Measurements from ENCODE around the gene DHRS11. TPM values are rescaled to one million over a fixed set of nuclear protein-coding genes. Genes with fewer than 3 reads are reported as not detected.

DHRS11 gene
- polyA plus RNA-seq, 1 donor from 2014 or later: 18.6 TPM

DNA sequence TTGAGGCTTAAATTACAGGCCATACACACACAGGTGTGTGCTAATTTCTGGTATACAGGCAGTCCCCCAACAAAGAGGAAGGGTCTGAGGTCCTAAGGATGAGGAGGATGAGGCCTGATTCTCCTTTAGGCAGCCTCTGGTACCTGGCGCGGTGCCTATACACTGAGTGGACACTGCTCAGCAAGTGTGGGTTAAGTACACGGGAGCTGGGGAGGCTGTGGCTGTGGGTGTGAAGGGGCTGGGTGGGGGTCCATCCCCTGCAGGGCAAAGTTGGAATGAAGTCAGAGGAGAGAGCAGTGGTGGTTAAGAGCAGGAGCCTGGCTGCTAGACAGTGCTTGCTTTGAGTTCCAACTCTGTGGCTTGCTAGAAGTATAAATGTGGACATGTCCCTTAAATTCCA lies 20.6 kb downstream of the DHRS11 start:
- Histone ChIP-seq H4K20me1 (ENCODE audit: insufficient read depth) (no peaks in the 10 kb centered on the region), H3K27me3 (ENCODE audit: insufficient read depth, low read depth, low read length) (no peaks in the 10 kb centered on the region), H3K4me3 (ENCODE audit: low read length) (no peak overlapping the region), H2AFZ (ENCODE audit: low read depth, low read length) (no peak overlapping the region), H3K4me2 (ENCODE audit: low read length) (no peak overlapping the region), H3K79me2 (replicated peaks; ENCODE audit: insufficient read depth, low read length) (no peaks in the 10 kb centered on the region), H3K27ac (ENCODE audit: low read length) (no peak overlapping the region), H3K36me3 (ENCODE audit: insufficient read depth, low read length) (no peaks in the 10 kb centered on the region), H3K9me3 (ENCODE audit: low read length) (no peaks in the 10 kb centered on the region), H3K9ac (ENCODE audit: low read length) (no peak overlapping the region), H3K9me2 (ENCODE audit: insufficient read depth, low read length) (no peaks in the 10 kb centered on the region), H3F3A (ENCODE audit: insufficient read depth, low read length, poor library complexity, severe bottlenecking) (no peaks in the 10 kb centered on the region)
- TF ChIP-seq REST (IDR thresholded peaks at IDR 0.05; ENCODE audit: borderline replicate concordance): no peak
- no peak for TF ChIP-seq TAF1 (IDR thresholded peaks at IDR 0.05; ENCODE audit: low read depth)
- TF ChIP-seq POLR2AphosphoS5 (IDR thresholded peaks at IDR 0.05): no peak
- TF ChIP-seq MXI1 (conservative IDR thresholded peaks at IDR 0.05; ENCODE audit: poor library complexity, severe bottlenecking): no peak
- TF ChIP-seq EP300 (conservative IDR thresholded peaks at IDR 0.05; ENCODE audit: poor library complexity, severe bottlenecking): no peak
- TF ChIP-seq SMC3 (conservative IDR thresholded peaks at IDR 0.05; ENCODE audit: poor library complexity): no peak
- no peak for TF ChIP-seq EZH2 (IDR thresholded peaks at IDR 0.05; ENCODE audit: borderline replicate concordance, insufficient read depth, low read length, poor library complexity, severe bottlenecking)
- no peak for TF ChIP-seq RAD21 (conservative IDR thresholded peaks at IDR 0.05)
- TF ChIP-seq, protein P1, sequence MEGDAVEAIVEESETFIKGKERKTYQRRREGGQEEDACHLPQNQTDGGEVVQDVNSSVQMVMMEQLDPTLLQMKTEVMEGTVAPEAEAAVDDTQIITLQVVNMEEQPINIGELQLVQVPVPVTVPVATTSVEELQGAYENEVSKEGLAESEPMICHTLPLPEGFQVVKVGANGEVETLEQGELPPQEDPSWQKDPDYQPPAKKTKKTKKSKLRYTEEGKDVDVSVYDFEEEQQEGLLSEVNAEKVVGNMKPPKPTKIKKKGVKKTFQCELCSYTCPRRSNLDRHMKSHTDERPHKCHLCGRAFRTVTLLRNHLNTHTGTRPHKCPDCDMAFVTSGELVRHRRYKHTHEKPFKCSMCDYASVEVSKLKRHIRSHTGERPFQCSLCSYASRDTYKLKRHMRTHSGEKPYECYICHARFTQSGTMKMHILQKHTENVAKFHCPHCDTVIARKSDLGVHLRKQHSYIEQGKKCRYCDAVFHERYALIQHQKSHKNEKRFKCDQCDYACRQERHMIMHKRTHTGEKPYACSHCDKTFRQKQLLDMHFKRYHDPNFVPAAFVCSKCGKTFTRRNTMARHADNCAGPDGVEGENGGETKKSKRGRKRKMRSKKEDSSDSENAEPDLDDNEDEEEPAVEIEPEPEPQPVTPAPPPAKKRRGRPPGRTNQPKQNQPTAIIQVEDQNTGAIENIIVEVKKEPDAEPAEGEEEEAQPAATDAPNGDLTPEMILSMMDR (IDR thresholded peaks at IDR 0.05; ENCODE audit: poor library complexity, severe bottlenecking): no peak

DNA sequence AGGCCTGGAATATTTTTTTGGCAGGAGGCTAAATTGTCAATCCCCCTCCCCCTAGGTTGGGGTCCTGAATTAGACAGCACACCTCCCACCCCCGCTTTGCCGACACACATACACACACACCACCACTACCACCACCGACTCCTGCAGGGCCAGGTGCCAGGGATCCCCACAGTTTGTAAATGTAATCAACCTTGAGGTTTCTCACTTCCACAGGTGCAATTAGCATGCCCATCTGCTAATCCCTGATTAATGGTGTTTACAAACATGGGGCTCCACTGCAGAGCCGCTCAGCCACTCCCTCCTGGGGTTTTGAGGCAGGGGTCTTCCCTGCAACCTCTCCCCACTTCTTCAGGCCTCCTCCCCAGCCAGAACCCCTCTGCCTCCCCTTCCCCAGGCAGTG lies 21.5 kb downstream of the DHRS11 start:
- Histone ChIP-seq H3K27ac (ENCODE audit: low read length) (no peak overlapping the region), H3K36me3 (ENCODE audit: insufficient read depth, low read length) (no peaks in the 10 kb centered on the region), H4K20me1 (ENCODE audit: insufficient read depth) (no peaks in the 10 kb centered on the region), H3K9ac (ENCODE audit: low read length) (no peak overlapping the region), H3K27me3 (ENCODE audit: insufficient read depth, low read depth, low read length) (no peaks in the 10 kb centered on the region), H3K4me2 (ENCODE audit: low read length) (no peak overlapping the region), H3K9me3 (ENCODE audit: low read length) (no peaks in the 10 kb centered on the region), H3F3A (ENCODE audit: insufficient read depth, low read length, poor library complexity, severe bottlenecking) (no peaks in the 10 kb centered on the region), H3K4me3 (ENCODE audit: low read length) (no peak overlapping the region), H3K79me2 (replicated peaks; ENCODE audit: insufficient read depth, low read length) (no peaks in the 10 kb centered on the region), H3K9me2 (ENCODE audit: insufficient read depth, low read length) (no peaks in the 10 kb centered on the region), H2AFZ (ENCODE audit: low read depth, low read length) (no peak overlapping the region)
- TF ChIP-seq REST (IDR thresholded peaks at IDR 0.05; ENCODE audit: borderline replicate concordance): no peak
- no peak for TF ChIP-seq EP300 (conservative IDR thresholded peaks at IDR 0.05; ENCODE audit: poor library complexity, severe bottlenecking)
- TF ChIP-seq MXI1 (conservative IDR thresholded peaks at IDR 0.05; ENCODE audit: poor library complexity, severe bottlenecking): no peak
- no peak for TF ChIP-seq TAF1 (IDR thresholded peaks at IDR 0.05; ENCODE audit: low read depth)
- TF ChIP-seq, protein P1 (IDR thresholded peaks at IDR 0.05; ENCODE audit: poor library complexity, severe bottlenecking): no peak
- no peak for TF ChIP-seq POLR2AphosphoS5 (IDR thresholded peaks at IDR 0.05)
- TF ChIP-seq SMC3 (conservative IDR thresholded peaks at IDR 0.05; ENCODE audit: poor library complexity): no peak
- TF ChIP-seq EZH2 (IDR thresholded peaks at IDR 0.05; ENCODE audit: borderline replicate concordance, insufficient read depth, low read length, poor library complexity, severe bottlenecking): no peak
- no peak for TF ChIP-seq RAD21 (conservative IDR thresholded peaks at IDR 0.05)
